NCI-H510A (cell line): ENCODE data around the gene DCLK2.

ENCODE experiments used
- DNase-seq: peaks from one replicate; lab custom pipeline; 2025; lab: John Stamatoyannopoulos, UW

Gene DCLK2

GRCh38 chr4:150242820-150243458 is 164.7 kb downstream of the DCLK2 start:
- DNase-seq = no peak

DNA sequence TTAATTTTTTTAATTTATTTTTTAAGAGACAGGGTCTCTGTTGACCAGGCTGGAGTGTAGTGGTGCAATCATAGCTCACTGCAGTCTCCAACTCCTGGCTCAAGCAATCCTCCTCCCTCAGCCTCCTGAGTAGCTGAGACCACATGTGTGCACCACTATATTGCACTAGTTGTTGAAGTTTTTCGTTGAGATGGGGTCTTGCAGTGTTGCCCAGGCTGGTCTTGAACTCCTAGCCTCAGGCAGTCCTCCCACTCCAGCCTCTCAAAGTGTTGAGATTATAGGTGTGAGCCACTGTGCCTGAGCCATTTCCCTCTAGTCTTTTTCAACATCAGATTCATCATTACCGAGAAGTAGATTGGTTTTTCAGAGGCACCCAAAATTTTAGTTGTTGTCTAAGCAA is 165.7 kb downstream of the DCLK2 start:
- DNase-seq = no peak

GRCh38 chr4:150244600-150244999 is 166.4 kb downstream of the DCLK2 start:
- peak; percentile 0 for DNase-seq

DNA sequence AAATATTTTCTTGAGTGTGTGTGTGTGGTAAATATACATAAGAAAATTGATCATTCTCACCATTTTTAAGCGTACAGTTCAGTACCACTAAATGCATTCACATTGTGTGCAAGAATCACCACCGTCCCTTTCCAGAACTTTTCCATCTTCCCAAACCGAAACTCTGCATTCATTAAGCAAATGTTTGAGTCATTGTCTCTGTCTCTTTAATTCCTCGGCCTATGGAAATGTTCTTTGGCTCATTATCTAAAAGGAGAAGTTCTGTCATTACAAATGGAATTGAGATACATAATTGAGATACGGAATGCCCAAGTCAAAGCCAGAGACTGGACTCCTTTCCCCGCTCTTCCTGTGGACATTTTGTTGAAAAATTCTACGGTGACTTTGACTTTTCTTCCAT is 168.9 kb downstream of the DCLK2 start:
- DNase-seq = no peak

- no peak for DNase-seq
Measured at GRCh38 chr4:150248181-150248580, 169.9 kb downstream of the DCLK2 start.

DNA sequence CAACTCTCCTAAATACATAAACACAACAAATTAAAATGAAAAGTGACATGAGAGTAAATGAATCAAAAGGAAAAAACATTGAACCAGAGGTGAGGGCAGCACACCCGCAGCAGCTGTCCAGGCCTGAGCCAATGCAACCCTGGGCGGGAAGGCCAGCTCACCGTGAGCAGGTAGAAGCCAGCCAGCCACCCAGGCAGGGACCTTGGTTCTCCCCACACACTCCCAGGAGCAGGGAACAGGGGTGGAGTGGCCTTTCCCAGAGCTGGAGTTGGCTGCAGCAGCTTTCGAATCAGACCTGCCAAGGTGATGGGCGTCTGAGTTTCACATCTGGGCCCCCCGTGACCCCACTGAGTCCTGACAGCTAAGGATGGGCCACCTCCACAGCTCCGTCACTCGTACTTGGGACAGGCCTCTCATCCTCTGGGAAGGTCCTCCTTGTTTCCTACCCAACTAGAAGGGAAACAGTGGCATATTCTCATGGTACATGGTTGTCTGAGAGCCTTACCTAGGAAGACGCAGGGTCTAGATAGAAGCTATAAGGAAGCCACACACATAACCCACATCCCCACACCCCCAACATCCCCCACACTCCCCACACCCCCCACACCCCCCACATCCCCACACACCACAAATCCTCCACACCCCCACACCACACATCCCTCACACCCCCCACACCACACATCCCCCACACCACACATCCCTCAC is 172.2 kb downstream of the DCLK2 start:
- no peak for DNase-seq

DNA sequence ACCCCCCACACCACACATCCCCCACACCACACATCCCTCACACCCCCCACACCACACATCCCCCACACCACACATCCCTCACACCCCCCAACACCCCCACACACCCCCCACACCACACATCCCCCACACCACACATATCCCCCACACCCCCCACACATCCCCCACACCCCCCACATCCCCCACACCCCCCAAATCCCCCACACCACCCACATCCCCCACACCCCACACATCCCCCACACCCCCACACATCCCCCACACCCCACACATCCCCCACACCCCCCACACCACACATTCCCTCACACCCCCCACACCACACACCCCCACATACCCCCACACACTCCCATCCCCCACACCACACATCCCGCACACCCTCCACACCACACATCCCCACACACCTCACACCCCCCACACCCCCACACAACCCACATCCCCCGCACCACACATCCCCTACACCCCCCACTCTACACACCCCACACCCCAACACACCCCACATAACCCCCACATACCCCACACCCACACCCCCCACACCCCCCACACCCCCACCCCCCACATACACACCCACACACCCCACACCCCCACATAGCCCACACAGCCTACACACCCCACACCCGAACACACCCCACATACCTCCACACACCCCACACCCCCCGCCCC is 172.9 kb downstream of the DCLK2 start:
- DNase-seq = no peak

- no peak for DNase-seq
Measured at GRCh38 chr4:150251752-150252190, 173.5 kb downstream of the DCLK2 start.

DNA sequence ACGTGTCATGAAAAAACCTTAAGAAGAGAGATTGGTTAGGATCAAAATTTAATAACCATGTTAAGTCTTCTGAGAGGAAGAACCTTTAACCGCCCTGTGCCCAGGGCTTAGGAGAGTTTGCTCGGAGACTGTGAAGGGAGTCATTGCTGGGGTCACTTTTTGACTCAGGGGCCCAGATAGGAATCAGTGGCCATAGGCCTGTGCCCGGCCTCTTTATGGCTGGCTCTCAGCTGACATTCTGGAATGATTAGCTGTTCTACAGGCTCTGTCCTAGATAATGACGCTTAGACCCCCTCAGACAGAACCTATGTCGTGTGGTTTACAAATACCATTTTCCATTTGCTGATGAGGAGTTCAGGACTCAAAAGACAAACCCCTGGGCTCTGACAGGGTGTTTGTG is 174.1 kb downstream of the DCLK2 start:
- no peak for DNase-seq

- no peak for DNase-seq
Measured at GRCh38 chr4:150252741-150253140, 174.5 kb downstream of the DCLK2 start.

DNA sequence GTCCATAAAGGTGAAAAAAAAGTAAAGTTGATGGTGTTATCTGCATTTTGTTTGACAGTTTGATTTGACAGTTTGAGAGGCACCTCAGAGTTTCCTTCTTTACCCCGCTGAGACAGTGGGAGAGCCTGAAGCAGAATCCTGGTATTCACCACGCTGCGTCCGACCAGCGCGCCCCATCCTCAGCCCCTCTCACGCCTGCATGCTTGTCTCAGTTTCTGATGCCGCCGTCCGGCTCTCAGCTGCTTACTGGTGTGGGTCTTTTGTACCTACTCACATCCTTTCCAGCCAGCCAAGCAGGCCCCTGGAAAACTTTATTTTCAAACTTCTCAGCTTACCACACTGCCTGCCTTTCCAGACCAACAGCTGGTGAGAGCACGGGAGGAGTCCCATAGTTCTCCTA is 175.2 kb downstream of the DCLK2 start:
- DNase-seq = no peak

DNA sequence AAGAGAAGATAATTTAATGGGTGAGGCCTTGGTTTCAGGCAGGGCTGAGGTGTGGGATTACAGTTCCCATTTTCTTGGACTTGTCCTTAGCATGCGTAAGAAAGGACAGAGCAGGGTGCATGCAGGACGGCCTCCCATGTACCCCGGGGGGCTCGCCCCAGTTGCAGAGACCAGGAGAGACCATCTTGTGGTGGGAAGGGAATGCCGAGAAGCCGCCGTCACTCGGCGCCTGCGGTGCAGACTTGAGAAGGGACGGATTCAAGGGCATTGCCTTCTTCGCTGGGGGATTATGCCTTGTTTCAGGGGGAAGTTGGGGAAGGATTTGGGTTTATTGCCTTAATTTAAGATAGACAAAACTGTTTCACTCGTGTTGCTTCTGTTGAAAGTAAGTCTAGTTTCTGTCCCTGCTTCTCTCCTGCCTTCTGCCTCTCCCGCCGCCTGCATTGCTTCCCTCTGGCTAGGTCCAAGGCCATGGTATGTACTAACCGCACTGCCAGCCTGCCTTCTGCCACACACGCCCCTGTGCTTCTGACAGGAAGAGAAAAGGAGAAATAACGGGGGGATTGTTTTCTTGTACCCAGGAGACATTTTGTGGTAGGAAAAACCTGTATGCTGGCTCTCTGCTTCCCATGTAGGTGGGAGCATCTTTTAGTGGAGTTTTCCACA is 175.9 kb downstream of the DCLK2 start:
- no peak for DNase-seq

DNA sequence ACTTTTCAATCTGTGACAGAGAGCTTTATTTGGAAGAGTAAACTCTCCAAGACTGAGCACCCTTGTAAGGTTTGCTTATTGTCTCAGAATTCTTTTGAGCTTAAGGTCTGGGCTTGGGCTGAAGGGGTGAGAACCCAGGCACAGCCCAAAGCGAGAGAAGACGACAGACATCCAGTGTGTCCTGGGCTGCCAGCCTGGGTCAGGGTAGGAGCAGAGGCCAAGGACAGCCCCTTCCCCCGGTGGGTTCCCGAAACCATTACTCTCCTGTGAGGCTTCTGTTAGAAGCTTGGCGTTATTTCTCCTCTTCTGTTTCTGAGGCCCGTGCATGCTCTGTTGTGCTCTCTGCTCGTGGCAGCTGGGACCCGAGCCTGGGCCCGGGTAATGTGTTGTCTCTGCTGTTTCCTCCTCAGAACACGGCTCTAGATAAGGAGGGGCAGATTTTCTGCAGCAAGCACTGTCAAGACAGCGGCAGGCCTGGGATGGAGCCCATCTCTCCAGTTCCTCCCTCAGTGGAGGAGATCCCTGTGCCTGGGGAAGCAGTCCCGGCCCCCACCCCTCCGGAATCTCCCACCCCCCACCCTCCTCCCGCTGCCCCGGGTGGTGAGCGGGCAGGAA is 177.5 kb downstream of the DCLK2 start:
- DNase-seq = no peak

DNA sequence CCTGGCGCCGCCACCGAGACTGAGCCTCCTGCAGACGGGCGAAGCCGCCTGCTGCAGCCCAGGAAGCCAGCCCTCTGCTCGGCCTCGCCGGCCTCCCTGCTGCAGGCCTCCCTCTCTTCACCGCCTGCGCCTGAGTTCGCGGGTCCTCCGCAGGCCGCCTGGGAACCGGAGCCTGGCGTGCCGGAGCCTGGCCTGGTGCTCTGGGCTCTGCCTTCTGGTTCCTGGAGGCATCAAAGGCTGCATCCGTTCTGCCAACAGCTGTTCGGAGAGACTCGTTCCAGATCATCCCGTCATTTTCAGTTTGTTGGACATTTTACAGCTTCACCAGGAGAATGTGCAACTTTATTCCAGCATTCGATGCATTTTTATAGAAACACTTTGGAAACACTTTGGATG is 178.0 kb downstream of the DCLK2 start:
- DNase-seq = no peak

DNA sequence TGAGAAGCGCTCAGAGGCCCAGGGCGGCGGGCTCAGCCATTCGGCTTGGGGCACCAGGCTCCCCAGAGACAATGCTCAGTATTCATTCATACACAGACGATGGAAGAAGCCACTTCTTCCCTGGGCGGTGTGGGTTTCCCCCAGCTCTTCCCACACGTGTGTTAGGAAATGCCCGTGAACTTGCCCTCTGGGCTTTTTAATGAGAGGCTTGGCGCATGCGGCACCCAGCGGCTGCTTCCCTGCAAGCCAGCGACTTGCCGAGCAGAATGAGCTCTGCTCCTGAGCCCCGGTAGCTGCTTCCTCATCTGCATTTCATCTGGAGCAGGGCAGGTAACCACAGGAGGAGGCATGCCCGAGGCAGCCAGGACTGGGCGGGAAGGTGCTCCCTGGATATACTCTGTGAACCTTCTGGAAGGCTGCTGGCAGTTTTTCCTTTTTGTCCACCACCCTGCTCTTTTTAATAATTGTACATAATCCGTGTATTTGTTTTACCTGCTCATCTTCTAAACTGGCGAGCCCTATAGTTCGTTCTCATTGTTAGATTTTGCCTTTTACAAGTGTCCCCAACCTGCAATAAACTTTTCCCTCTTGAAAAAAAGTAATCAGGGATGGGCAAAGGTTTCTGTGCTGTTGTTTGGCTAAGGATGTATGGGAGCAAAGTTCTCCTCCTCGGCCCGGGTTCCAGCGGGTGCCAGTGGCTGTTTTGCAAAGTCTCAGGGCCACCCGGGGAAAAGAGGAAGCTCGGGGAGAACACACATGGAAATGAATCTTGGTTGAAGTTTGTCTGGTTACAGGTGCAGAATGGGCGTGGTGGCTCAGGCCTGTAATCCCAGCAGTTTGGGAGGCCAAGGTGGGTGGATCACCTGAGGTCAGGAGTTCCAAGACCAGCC is 178.8 kb downstream of the DCLK2 start:
- no peak for DNase-seq

DNA sequence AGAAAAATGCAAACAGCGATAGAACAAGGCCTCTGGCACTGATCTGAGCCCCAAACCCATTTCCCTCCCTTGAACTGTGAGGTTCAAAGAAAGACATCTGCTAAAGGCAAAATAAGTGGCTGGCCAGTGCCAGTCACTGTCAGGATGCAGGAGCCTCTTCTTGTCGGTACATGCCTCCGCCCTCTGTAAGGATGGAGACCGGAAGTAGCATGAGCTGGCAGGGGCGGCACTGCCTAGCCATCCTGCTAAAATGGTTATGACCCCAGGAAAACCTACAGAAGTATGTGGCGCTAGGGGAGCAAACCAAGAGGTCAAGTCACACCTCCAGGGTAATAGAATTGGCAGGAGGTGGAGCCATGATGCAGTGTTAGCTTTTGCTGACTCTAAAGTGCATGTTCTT is 180.3 kb downstream of the DCLK2 start:
- DNase-seq = no peak

- DNase-seq = no peak
Measured at GRCh38 chr4:150259861-150260567, 181.8 kb downstream of the DCLK2 start.

DNA sequence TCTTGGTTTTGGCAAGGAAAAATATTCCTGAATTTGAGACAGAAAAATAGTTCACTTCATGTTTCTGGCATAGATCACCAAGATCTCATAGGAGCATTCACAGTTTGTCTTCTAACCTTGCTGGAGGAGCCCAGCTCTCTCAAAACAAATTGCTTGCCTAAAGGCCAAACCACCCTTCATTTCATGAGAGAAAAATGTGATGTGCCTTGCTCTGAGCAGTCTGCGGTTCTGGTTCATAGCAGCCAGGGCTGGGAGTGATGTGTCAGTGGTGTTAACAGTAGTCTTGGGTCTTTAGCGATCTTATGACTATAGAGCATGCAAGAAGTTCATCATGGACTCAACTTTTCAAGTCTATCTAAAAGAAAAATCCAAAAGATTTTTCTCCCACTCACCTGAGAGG is 183.3 kb downstream of the DCLK2 start:
- DNase-seq = no peak

DNA sequence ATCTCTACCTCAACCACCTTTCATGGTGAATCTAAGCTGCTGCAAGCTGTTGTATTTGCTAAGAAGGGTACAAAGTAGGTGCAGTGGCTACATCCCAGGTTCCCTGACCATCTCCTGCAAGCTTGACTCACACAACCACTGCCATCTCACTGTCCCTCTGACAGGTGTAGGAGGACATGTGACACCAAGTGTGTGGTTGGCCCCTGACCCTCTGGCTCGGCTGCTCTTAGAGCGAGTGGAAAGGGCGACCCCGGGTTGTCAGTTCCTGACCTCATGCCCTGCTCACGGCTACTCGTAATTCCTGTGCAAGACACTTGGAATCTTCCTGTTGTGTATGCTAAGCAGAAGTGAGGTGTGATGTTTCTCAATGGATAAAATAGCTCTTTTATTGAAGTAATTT is 184.4 kb downstream of the DCLK2 start:
- DNase-seq = no peak

- DNase-seq = no peak
Measured at GRCh38 chr4:150264595-150265161, 186.4 kb downstream of the DCLK2 start.
